Lower leg skin (tissue), 4 donors: Measurements from ENCODE around the gene XYLT1. TPM values are rescaled to one million over a fixed set of nuclear protein-coding genes. Genes with fewer than 3 reads are reported as not detected.

Experiments used
- DNase-seq, 2 donors: peaks; one replicate each; pipeline ENCODE4 v3.0.0-alpha.2; 2019; ENCODE audit warnings: low spot score in 2 of 2
- H3K4me3 ChIP-seq: fragments of 200-600 bp; sonication (generic); 2 replicates; pipeline ENCODE4 v1.5.1; 2017; ENCODE audit warnings: mild to moderate bottlenecking, low read depth; ENCODE audit not compliant: poor library complexity, severe bottlenecking
- CTCF ChIP-seq, 3 donors: fragments of 450-650 bp; IDR thresholded peaks; one replicate each; pipeline ENCODE4 v1.5.1; 2016; ENCODE audit warnings: antibody characterized with exemption in 3 of 3, mild to moderate bottlenecking in 3 of 3, moderate library complexity in 2 of 3
- POLR2A ChIP-seq, 2 donors: fragments of 450-650 bp; IDR thresholded peaks; one replicate each; pipeline ENCODE4 v1.6.1; 2016 to 2017; ENCODE audit warnings: antibody characterized with exemption in 2 of 2, mild to moderate bottlenecking in 1 of 2, moderate library complexity in 1 of 2
- WGBS, 2 donors: methylation state at CpG; one replicate each; pipeline ENCODE4 v1.1.5; 2018; 5-methylcytosine and 5-hydroxymethylcytosine counted together
- intact Hi-C: fragments of 100-400 bp; cut with DNase I; formaldehyde crosslinking; loops from one replicate; pipeline ENCODE4 v1.15.0; 2023; ENCODE audit warnings: low total_unique reads
- total RNA-seq, 4 donors: library from RNA; depleted of rRNA; stranded (reverse); fragments of >200 nt; gene quantifications; one replicate each; pipeline ENCODE4 v1.1.0, GENCODE V29; 2016

Gene XYLT1
- total RNA-seq, 4 donors from 2014 or later = 17.2 to 20.3 (median 19.7) TPM

DNA sequence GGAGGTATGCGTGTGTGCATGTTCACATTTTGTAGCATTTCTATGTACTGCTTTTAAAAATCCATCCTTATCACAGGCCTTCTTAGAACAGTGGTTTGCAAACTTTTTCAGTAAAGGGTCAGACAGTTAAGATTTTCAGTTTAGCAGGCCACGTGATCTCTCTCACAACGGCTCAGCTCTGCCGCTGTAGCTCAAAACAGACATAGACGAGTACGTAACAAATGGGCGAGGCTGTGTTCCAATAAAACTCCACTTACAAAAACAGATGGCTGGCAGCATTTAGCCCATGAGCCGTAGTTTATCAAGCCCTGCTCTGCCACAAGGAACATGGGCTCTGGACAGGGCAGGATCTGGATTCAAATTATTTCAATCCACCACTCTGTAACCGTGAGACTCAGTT, 141.8 kb downstream of the XYLT1 start:
- H3K4me3 ChIP-seq = no peak overlapping the region
- DNase-seq = no peak
- TF ChIP-seq POLR2A (IDR thresholded peaks at IDR 0.05) (no peak), CTCF (IDR thresholded peaks at IDR 0.05) (no peak)
- intact Hi-C loops = no loop called here
- 46 to 57% methylated on average over 9 of the region's 9 CpGs for WGBS, 2 donors

GRCh38 chr16:17327664-17328335, 143.0 kb downstream of the XYLT1 start:
- no peak overlapping the region for H3K4me3 ChIP-seq
- WGBS, 2 donors = 90 to 94% methylated on average over 10 of the region's 10 CpGs
- no peak for DNase-seq
- intact Hi-C loops = no loop called here
- TF ChIP-seq CTCF (IDR thresholded peaks at IDR 0.05) (no peak), POLR2A (IDR thresholded peaks at IDR 0.05) (no peak)

DNA sequence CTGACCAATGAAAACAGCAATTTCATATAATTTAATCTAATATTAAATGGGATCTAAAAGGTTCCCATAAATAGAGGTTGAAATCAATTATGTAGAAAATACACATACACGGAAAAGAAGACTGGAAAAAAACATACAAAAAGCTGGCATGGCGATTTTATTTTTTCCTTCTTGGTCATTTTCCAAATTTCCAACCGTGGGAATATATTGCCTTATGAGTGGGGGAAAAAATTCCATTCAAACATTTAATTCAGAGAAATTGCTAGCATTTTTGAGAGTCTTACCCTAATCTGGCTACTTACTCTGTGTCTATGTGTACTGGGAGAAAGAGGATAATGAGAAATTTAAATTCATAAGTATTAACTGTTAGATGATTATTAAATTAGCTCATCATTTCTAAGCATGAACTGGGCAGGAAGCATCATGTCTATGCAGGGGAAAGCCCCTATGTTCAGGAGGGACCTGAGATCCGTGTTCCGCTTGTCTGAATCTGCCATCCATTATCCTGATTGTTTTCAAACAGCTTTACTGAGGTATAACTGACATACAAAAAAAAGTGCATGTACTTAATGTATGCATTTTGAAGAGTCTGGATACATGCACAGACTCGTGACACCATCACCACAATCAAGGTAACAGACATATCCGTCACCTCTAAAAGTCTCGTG, 145.2 kb downstream of the XYLT1 start:
- TF ChIP-seq POLR2A (IDR thresholded peaks at IDR 0.05) (no peak), CTCF (IDR thresholded peaks at IDR 0.05) (no peak)
- 47 to 48% methylated on average over 8 of the region's 8 CpGs for WGBS, 2 donors
- intact Hi-C loops = no loop called here
- no peak overlapping the region for H3K4me3 ChIP-seq
- DNase-seq = no peak

DNA sequence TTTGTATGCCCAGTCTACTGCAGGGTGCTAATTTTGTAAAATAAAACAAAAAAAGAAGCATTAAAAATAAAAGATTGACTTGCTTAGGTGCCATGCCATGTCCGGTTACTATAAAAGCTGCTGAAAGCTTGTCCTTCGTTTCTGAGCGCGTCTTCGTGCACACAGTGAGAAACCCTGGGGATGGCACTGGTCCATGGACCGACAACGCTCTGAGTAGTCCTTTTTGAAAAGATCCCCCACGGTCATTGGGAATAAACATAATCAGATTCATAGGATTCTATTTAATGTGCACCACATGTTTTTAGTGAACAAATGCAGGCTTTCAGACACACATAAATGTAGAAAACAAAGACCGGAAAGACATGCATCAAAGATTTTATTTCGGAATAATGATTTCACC, 146.3 kb downstream of the XYLT1 start:
- DNase-seq = no peak
- 63 to 70% methylated on average over 10 of the region's 10 CpGs for WGBS, 2 donors
- TF ChIP-seq POLR2A (IDR thresholded peaks at IDR 0.05) (no peak), CTCF (IDR thresholded peaks at IDR 0.05) (no peak)
- intact Hi-C loops = no loop called here
- no peak overlapping the region for H3K4me3 ChIP-seq

DNA sequence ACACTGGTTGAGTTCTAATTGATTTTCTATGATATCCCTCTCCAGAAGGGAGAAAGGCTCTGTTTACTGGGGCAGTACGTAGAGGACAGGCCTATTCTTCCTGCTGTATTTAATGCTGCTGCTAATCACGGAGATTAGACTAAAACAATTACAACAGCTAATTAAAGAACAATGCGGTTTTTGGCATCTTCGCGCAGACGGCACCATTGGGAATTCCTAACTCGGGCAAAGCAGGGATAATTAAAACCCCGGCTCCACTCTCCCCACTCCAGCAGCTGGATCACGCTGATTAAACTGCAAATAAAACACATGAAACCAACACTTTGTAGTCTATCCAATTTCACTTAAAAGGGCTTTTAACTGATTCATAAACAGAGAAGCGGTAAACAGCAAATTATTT, 147.6 kb downstream of the XYLT1 start:
- WGBS, 2 donors = 54 to 71% methylated on average over 10 of the region's 10 CpGs
- no peak for DNase-seq
- no peak for TF ChIP-seq CTCF (IDR thresholded peaks at IDR 0.05)
- TF ChIP-seq POLR2A (IDR thresholded peaks at IDR 0.05) = no peak
- no peak overlapping the region for H3K4me3 ChIP-seq
- intact Hi-C loops = no loop called here
